HG02852 (cell line): ENCODE measurements around the gene KIF12.

ENCODE experiments used
- ATAC-seq: cut with Tn5 transposase; IDR thresholded peaks from one replicate; pipeline ENCODE4 v1.9.1; 2021; ENCODE audit warnings: mild to moderate bottlenecking, moderate library complexity; ENCODE audit not compliant: unreplicated experiment

Gene KIF12

GRCh38 chr9:114123031-114123977 lies 24.2 kb upstream of the KIF12 start:
- no peak for ATAC-seq

GRCh38 chr9:114122136-114123027 lies 23.3 kb upstream of the KIF12 start:
- no peak for ATAC-seq

DNA sequence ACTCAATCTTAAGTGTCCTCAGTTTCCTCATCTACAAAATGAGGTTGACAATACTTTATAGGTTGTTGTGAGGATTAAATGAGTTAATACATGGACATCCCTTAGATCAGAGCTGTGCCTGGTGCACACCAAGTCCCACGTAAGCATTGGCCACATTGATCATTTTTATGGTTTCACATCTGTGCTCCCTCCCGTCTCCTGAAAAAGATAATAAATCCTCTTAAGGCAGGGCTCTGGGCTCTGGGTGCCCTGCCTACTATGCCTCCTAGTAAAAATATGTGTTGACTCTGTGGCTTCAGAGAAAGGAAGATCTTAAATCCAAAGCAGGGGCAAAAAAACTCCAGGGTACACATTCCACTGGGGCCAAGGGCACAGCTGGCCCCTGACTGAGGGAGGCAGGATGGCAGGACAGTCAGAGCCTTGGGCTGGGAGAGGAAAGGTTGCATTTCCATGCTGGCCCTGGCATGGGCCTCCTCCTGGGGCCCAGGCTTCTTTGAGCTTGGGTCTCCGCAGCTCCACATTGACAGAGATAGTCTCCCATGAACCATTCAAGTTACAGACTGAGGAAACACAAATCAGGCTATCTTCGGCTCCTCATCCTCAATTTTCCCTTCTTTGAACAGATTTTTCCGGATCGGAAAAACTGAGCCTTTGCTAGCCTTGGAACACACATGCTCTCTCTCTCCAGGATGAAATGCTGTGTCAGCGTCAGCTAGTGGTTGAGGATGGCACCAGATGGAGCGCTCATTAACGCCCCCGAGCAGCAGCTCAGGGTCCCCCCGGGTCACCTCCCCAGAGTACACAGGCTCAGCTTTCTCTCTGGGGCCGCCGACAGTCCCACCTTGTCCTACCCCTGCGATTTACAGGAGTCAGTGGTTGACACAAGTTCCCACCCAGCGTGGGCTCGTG lies 22.4 kb upstream of the KIF12 start:
- no peak for ATAC-seq

GRCh38 chr9:114120192-114121014 lies 21.3 kb upstream of the KIF12 start:
- ATAC-seq, result no peak

- ATAC-seq, result no peak
Measured at GRCh38 chr9:114119242-114120191, 20.4 kb upstream of the KIF12 start.

- no peak for ATAC-seq
Measured at GRCh38 chr9:114117996-114118830, 19.1 kb upstream of the KIF12 start.

- ATAC-seq, result no peak
Measured at GRCh38 chr9:114117614-114117995, 18.5 kb upstream of the KIF12 start.

- no peak for ATAC-seq
Measured at GRCh38 chr9:114116126-114116747, 17.1 kb upstream of the KIF12 start.

- no peak for ATAC-seq
Measured at GRCh38 chr9:114115654-114116125, 16.6 kb upstream of the KIF12 start.

DNA sequence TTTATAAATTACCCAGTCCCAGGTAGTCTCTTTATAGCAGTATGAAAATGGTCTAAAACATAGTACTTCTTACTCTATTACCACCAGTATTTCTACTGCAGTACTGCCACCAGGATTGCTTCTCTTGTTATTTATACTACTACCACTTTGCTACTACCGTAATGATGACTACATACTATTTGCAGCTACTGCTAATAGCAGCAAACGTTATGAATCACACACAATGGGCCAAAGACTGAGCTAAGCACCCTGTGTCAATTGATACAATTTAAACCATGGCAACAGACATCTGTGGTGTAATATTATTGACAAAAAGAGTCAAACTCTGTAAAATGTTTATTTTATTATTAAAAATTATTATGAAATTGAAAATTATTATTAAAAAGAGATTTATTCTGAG lies 15.3 kb upstream of the KIF12 start:
- ATAC-seq, result no peak

GRCh38 chr9:114112778-114113584 lies 13.9 kb upstream of the KIF12 start:
- ATAC-seq, result no peak

DNA sequence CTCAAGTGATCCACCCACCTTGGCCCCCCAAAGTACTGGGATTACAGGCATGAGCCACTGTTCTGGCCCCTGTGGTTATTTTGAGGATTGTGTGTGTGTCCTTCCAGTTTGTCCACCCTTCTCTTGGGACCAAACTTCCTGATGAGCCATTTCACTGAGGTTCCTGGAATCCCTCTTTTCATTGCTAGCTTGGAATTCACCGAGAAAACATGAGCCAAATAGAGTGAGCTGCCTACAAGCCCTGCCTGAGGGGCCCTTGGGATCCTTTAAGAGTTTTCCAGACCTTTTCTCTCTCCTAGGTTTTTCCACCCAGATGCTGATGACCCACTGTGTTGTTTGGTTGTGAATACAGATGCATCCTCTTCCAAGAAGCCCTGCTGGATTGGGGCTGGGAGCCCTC lies 13.2 kb upstream of the KIF12 start:
- ATAC-seq, result no peak

DNA sequence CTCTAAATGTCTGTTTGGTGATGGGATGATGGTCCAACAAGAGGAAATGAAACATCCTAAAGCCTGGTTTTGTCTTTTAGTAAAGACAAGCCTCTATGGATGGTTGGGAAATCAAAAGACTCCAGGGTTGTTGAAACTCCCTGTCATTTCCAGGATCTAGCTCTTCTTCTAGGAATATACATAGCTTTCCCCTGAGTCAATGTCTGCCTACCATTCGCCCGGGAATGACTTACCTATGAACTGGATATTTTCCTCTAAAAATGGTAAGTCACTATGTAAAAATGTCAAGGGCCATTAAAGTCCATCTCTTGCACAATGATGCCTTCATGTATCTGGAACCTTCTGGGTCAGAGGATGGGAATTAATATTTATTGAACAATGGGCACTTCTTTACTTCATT lies 11.1 kb upstream of the KIF12 start:
- no peak for ATAC-seq

DNA sequence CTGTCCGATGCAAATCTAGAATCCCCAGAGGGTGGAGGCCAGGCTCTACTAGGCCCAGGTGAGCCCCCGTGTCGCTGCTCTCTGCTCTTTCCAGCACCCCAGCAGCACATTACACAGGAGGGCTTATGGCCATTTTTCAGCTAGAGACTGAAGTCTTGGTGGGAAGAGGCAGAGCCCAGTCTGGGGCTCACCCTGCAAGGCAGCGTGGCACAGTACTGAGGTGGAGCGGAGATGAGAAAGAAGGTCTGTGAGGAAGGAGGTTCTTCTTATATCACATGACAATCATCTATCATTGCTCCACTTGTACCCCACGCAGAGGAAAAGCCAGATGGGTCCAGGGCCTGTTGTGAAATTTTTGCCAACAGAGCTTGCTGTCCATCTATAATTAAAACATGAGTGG lies 10.0 kb upstream of the KIF12 start:
- ATAC-seq, result no peak

- ATAC-seq, result no peak
Measured at GRCh38 chr9:114108016-114108833, 9.1 kb upstream of the KIF12 start.
